PFSK-1 (cell line): ENCODE results near the gene GPX7.

Experiments used
- FOXP2 ChIP-seq: optimal IDR thresholded peaks from 2 replicates; pipeline ENCODE3; 2011; ENCODE audit warnings: borderline replicate concordance, control low read depth, inconsistent platforms; ENCODE audit not compliant: insufficient read depth; ENCODE audit errors: extremely low read length, extremely low read depth
- POLR2AphosphoS5 ChIP-seq: IDR thresholded peaks from 2 replicates; pipeline ENCODE4 v1.6.1; 2012; ENCODE audit warnings: low read depth, mild to moderate bottlenecking, control low read depth, low read length, moderate library complexity
- REST ChIP-seq, 2 experiments: IDR thresholded peaks; 2 replicates each; pipeline versions ENCODE4 v1.6.1 to v1.8.0; 2011 to 2012; ENCODE audit warnings: low read depth in 2 of 2, low read length in 2 of 2, control low read depth in 1 of 2, inconsistent platforms in 1 of 2, mild to moderate bottlenecking in 1 of 2, moderate library complexity in 1 of 2; ENCODE audit not compliant: insufficient read depth in 1 of 2
- SIN3A ChIP-seq: IDR thresholded peaks from 2 replicates; pipeline ENCODE4 v1.6.1; 2012; ENCODE audit warnings: mild to moderate bottlenecking, low read length, moderate library complexity, borderline replicate concordance; ENCODE audit not compliant: insufficient read depth
- TAF1 ChIP-seq: IDR thresholded peaks from 2 replicates; pipeline ENCODE4 v1.6.1; 2012; ENCODE audit warnings: low read length, control low read depth, borderline replicate concordance; ENCODE audit not compliant: insufficient read depth

Gene GPX7

GRCh38 chr1:52627028-52627427 lies 24.9 kb downstream of the GPX7 start:
- no peak for TF ChIP-seq SIN3A
- TF ChIP-seq REST (IDR thresholded peaks at IDR 0.05; ENCODE audit: insufficient read depth in 1 of 2, low read depth in 2 of 2, low read length in 2 of 2) = no peak
- no peak for TF ChIP-seq FOXP2

- no peak for TF ChIP-seq TAF1
- no peak for TF ChIP-seq REST (IDR thresholded peaks at IDR 0.05; ENCODE audit: insufficient read depth in 1 of 2, low read depth in 2 of 2, low read length in 2 of 2)
Observed at GRCh38 chr1:52628614-52629324, 26.6 kb downstream of the GPX7 start.

DNA sequence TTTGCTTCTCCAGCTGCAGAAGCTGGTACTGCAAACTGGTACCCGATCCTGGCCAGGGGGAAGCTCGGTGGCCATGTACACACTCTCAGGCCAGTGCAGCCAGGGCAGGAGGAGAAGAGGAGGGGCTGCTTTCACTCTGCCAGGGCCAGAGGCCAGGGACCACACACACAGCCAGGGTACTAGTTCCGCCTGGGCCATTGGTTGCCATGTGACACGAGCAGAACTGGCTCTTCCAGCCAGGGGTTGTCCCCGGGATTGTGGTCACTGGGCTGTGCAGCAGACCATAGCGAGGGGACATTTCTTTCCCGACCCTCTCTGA lies 27.1 kb downstream of the GPX7 start:
- TF ChIP-seq SIN3A = no peak
- no peak for TF ChIP-seq FOXP2
- no peak for TF ChIP-seq TAF1
- TF ChIP-seq POLR2AphosphoS5 = no peak
- no peak for TF ChIP-seq REST (IDR thresholded peaks at IDR 0.05; ENCODE audit: insufficient read depth in 1 of 2, low read depth in 2 of 2, low read length in 2 of 2)

- TF ChIP-seq SIN3A = no peak
- TF ChIP-seq TAF1 = no peak
- TF ChIP-seq REST (IDR thresholded peaks at IDR 0.05; ENCODE audit: insufficient read depth in 1 of 2, low read depth in 2 of 2, low read length in 2 of 2) = no peak
Observed at GRCh38 chr1:52629667-52630066, 27.5 kb downstream of the GPX7 start.

DNA sequence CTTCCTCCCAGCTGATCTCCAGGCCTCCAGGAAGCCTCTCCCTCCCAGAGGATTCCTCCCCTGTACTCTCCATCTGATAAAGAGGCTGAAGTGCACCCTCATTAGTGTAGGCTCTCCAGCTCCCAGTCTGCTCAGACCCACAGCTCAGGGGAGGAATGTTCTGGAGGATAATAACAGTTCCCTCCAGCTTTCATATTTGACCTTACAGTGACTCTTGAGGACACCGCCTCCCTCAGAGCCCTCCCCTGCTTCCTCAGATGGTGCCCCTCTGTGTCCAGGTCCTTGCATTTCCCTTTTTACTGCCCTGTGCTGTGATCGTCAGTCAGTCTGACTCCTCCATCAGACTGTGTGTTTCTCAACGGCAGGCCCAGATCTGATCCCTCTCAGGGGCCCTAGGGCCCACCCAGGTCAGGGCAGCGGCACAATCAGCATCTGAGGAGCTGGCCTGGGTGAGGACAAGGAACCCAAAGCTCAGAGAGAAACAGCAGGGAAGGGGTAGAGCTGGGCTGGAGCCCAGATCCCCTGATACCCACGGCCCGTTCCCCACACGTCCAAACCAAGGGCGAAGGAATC lies 29.7 kb downstream of the GPX7 start:
- no peak for TF ChIP-seq REST (IDR thresholded peaks at IDR 0.05; ENCODE audit: insufficient read depth in 1 of 2, low read depth in 2 of 2, low read length in 2 of 2)
- TF ChIP-seq POLR2AphosphoS5 = no peak
- no peak for TF ChIP-seq TAF1
